ENCODE data around the gene EEFSEC.
A peak's percentile ranks its signal among the peaks of the same experiment; 100 is the strongest.

Gene EEFSEC

GRCh38 chr3:128353991-128354687, 200.9 kb downstream of the EEFSEC start:
- H3K9me3 Mint-ChIP-seq: no peaks in the 10 kb centered on the region

GRCh38 chr3:128354788-128355542, 201.7 kb downstream of the EEFSEC start:
- Mint-ChIP-seq H3K27me3 (ENCODE audit: low read depth) (peaks cover 4% of the 10 kb centered on the region), H3K9me3 (no peaks in the 10 kb centered on the region), H3K36me3 (ENCODE audit: low read depth) (peaks cover 10% of the 10 kb centered on the region), H3K4me3 (peak overlapping the region in 1 of 3 experiments; percentile 16), H3K4me1 (peaks cover 42% of the 10 kb centered on the region), H3K27ac (peak overlapping the region; percentile 77 to 91 (median 87))
- no peak for TF ChIP-seq CTCF (IDR thresholded peaks at IDR 0.05; ENCODE audit: unreplicated experiment in 3 of 3)

More at GRCh38 chr3:128353991-128354687, 200.9 kb downstream of the EEFSEC start:
- peak overlapping the region; percentile 77 to 91 (median 87) for H3K27ac Mint-ChIP-seq
- peaks cover 4% of the 10 kb centered on the region for H3K27me3 Mint-ChIP-seq (ENCODE audit: low read depth)
- peak overlapping the region; percentile 16 to 24 (median 19) for H3K4me3 Mint-ChIP-seq
- H3K36me3 Mint-ChIP-seq (ENCODE audit: low read depth): peaks cover 10% of the 10 kb centered on the region
- no peak for TF ChIP-seq CTCF (IDR thresholded peaks at IDR 0.05; ENCODE audit: unreplicated experiment in 3 of 3)
- peaks cover 42% of the 10 kb centered on the region for H3K4me1 Mint-ChIP-seq

GRCh38 chr3:128355543-128355919, 202.2 kb downstream of the EEFSEC start:
- Mint-ChIP-seq H3K27ac (peak overlapping the region; percentile 56 to 87 (median 77)), H3K27me3 (ENCODE audit: low read depth) (peaks cover 4% of the 10 kb centered on the region), H3K4me1 (peaks cover 44% of the 10 kb centered on the region), H3K36me3 (ENCODE audit: low read depth) (peaks cover 10% of the 10 kb centered on the region), H3K9me3 (no peaks in the 10 kb centered on the region), H3K4me3 (no peak overlapping the region)
- TF ChIP-seq CTCF (IDR thresholded peaks at IDR 0.05; ENCODE audit: unreplicated experiment in 3 of 3): no peak

- H3K4me3 Mint-ChIP-seq: no peak overlapping the region
- H3K4me1 Mint-ChIP-seq: peaks cover 48% of the 10 kb centered on the region
- no peak for TF ChIP-seq CTCF (IDR thresholded peaks at IDR 0.05; ENCODE audit: unreplicated experiment in 3 of 3)
- H3K9me3 Mint-ChIP-seq: no peaks in the 10 kb centered on the region
- no peaks in the 10 kb centered on the region for H3K27me3 Mint-ChIP-seq (ENCODE audit: low read depth)
- peak overlapping the region; percentile 42 to 87 (median 51) for H3K27ac Mint-ChIP-seq
- peaks cover 4% of the 10 kb centered on the region for H3K36me3 Mint-ChIP-seq (ENCODE audit: low read depth)
These were observed 203.5 kb downstream of the EEFSEC start for GRCh38 chr3:128356822-128357221.

GRCh38 chr3:128357538-128357937, 204.3 kb downstream of the EEFSEC start:
- H3K4me1 Mint-ChIP-seq: peaks cover 48% of the 10 kb centered on the region
- H3K9me3 Mint-ChIP-seq: no peaks in the 10 kb centered on the region
- H3K27ac Mint-ChIP-seq: peak overlapping the region in 2 of 3 experiments; percentile 51 to 87
- no peak for TF ChIP-seq CTCF (IDR thresholded peaks at IDR 0.05; ENCODE audit: unreplicated experiment in 3 of 3)
- no peak overlapping the region for H3K4me3 Mint-ChIP-seq
- no peaks in the 10 kb centered on the region for H3K27me3 Mint-ChIP-seq (ENCODE audit: low read depth)
- H3K36me3 Mint-ChIP-seq (ENCODE audit: low read depth): peaks cover 4% of the 10 kb centered on the region

All from nephron (organoid).